HG02943 (cell line): ENCODE results near the gene CIBAR2.
"Not testable (repeated sequence)": the region's sequence is repeated elsewhere in the genome, so short reads cannot be mapped to it uniquely, and the experiment has no call there.

Experiments
- ATAC-seq: cut with Tn5 transposase; IDR thresholded peaks from one replicate; pipeline ENCODE4 v1.9.1; 2021; ENCODE audit warnings: mild to moderate bottlenecking, low read depth, moderate library complexity; ENCODE audit not compliant: unreplicated experiment

CIBAR2 gene

GRCh38 chr16:85129876-85130704 lies 17.8 kb upstream of the CIBAR2 start:
- no peak for ATAC-seq

GRCh38 chr16:85128079-85128837 lies 16.0 kb upstream of the CIBAR2 start:
- ATAC-seq = no peak

- no peak for ATAC-seq
Measured at GRCh38 chr16:85127379-85127723, 15.1 kb upstream of the CIBAR2 start.

GRCh38 chr16:85126705-85127378 lies 14.6 kb upstream of the CIBAR2 start:
- ATAC-seq = no peak

- ATAC-seq = no peak
Measured at GRCh38 chr16:85126394-85126704, 14.1 kb upstream of the CIBAR2 start.

GRCh38 chr16:85125570-85126393 lies 13.5 kb upstream of the CIBAR2 start:
- no peak for ATAC-seq

- no peak for ATAC-seq
Measured at GRCh38 chr16:85124636-85125346, 12.5 kb upstream of the CIBAR2 start.

- ATAC-seq = no peak
Measured at GRCh38 chr16:85123891-85124635, 11.8 kb upstream of the CIBAR2 start.

- ATAC-seq = not testable (repeated sequence)
Measured at GRCh38 chr16:85123441-85123840, 11.2 kb upstream of the CIBAR2 start.

- no peak for ATAC-seq
Measured at GRCh38 chr16:85120006-85120340, 7.7 kb upstream of the CIBAR2 start.

GRCh38 chr16:85117418-85117817 lies 5.1 kb upstream of the CIBAR2 start:
- no peak for ATAC-seq

- no peak for ATAC-seq
Measured at GRCh38 chr16:85114909-85115567, 2.8 kb upstream of the CIBAR2 start.

- ATAC-seq = no peak
Measured at GRCh38 chr16:85113913-85114312, 1.6 kb upstream of the CIBAR2 start.

GRCh38 chr16:85113168-85113733 lies 979 bp upstream of the CIBAR2 start:
- no peak for ATAC-seq

GRCh38 chr16:85111184-85111583 lies 1.1 kb downstream of the CIBAR2 start:
- ATAC-seq = no peak

GRCh38 chr16:85110105-85110504 lies 2.2 kb downstream of the CIBAR2 start:
- ATAC-seq = no peak

- no peak for ATAC-seq
Measured at GRCh38 chr16:85107532-85107931, 4.7 kb downstream of the CIBAR2 start.

- no peak for ATAC-seq
Measured at GRCh38 chr16:85107083-85107482, 5.2 kb downstream of the CIBAR2 start.

GRCh38 chr16:85105475-85105874 lies 6.8 kb downstream of the CIBAR2 start:
- ATAC-seq = no peak
